ENCODE data around the gene PPP2R2B. TPM values are rescaled to one million over a fixed set of nuclear protein-coding genes. Genes with fewer than 3 reads are reported as not detected.

Gene PPP2R2B
- polyA plus RNA-seq, 3 donors, result 0.08 TPM; not detected in 2

- no CpG with 5 or more reads among the region's 1 CpG for WGBS (ENCODE audit: insufficient coverage)
- no peak overlapping the region for H3K27ac ChIP-seq (ENCODE audit: low read depth in 1 of 2, low read length in 2 of 2)
- no peak for DNase-seq
Measured at GRCh38 chr5:146533882-146534281, 344.7 kb downstream of the PPP2R2B start.

GRCh38 chr5:146533260-146533857 is 345.2 kb downstream of the PPP2R2B start:
- intact Hi-C loops (cut with micrococcal nuclease), result loop anchor here in 1 of 2 donors (5.0 kb wide), 1 partner anchor 434 kb away; no protein-coding TSS in a partner anchor
- 0% methylated on average over 2 of the region's 7 CpGs for WGBS (ENCODE audit: insufficient coverage)
- H3K4me3 ChIP-seq (replicated peaks in 1 of 3; ENCODE audit: low read depth in 2 of 3, low read length in 3 of 3), result no peak overlapping the region
- H2AFZ ChIP-seq (ENCODE audit: insufficient read depth, low read depth, low read length, poor library complexity, severe bottlenecking), result no peak overlapping the region
- H3K36me3 ChIP-seq (replicated peaks in 1 of 2; ENCODE audit: control insufficient read depth in 1 of 2, insufficient read depth in 2 of 2, low read length in 2 of 2), result no peaks in the 10 kb centered on the region
- Mint-ChIP-seq H3K27ac (no peak overlapping the region), H3K27me3 (ENCODE audit: low read depth in 3 of 3) (peaks cover 1 to 5% (median 2%) of the 10 kb centered on the region in 3 donors), H3K9me3 (peaks cover 0 to 2% (median 0%) of the 10 kb centered on the region in 7 donors), H3K4me1 (peaks cover 2% of the 10 kb centered on the region), H3K4me3 (no peak overlapping the region), H3K36me3 (no peaks in the 10 kb centered on the region)
- no peaks in the 10 kb centered on the region for H3K27me3 ChIP-seq (ENCODE audit: control insufficient read depth in 2 of 2, insufficient read depth in 2 of 2, low read length in 2 of 2)
- no peaks in the 10 kb centered on the region for H4K20me1 ChIP-seq (ENCODE audit: insufficient read depth, low read length)
- no peak overlapping the region for H3K9ac ChIP-seq (ENCODE audit: insufficient read depth, low read length, poor library complexity, severe bottlenecking)
- H3K4me1 ChIP-seq (ENCODE audit: control insufficient read depth in 1 of 2, insufficient read depth in 2 of 2, low read length in 2 of 2), result no peaks in the 10 kb centered on the region
- no peaks in the 10 kb centered on the region for H3K79me2 ChIP-seq (ENCODE audit: insufficient read depth, low read length)
- no peak overlapping the region for H3K27ac ChIP-seq (ENCODE audit: low read depth in 1 of 2, low read length in 2 of 2)
- peak; percentile 70 for TF ChIP-seq CTCF (IDR thresholded peaks at IDR 0.05)
- H3K4me2 ChIP-seq (replicated peaks; ENCODE audit: extremely low read depth, low read length, poor library complexity, severe bottlenecking), result no peak overlapping the region
- peak; percentile 15 to 42 (median 32) for DNase-seq
- H3K9me3 ChIP-seq (replicated peaks in 1 of 2; ENCODE audit: control insufficient read depth in 1 of 2, insufficient read depth in 1 of 2, low read length in 2 of 2), result no peaks in the 10 kb centered on the region

More at GRCh38 chr5:146533882-146534281, 344.7 kb downstream of the PPP2R2B start:
- Histone ChIP-seq H3K4me1 (ENCODE audit: control insufficient read depth in 1 of 2, insufficient read depth in 2 of 2, low read length in 2 of 2) (no peaks in the 10 kb centered on the region), H3K4me2 (replicated peaks; ENCODE audit: extremely low read depth, low read length, poor library complexity, severe bottlenecking) (no peak overlapping the region), H4K20me1 (ENCODE audit: insufficient read depth, low read length) (no peaks in the 10 kb centered on the region), H3K27me3 (ENCODE audit: control insufficient read depth in 2 of 2, insufficient read depth in 2 of 2, low read length in 2 of 2) (no peaks in the 10 kb centered on the region), H3K9me3 (replicated peaks in 1 of 2; ENCODE audit: control insufficient read depth in 1 of 2, insufficient read depth in 1 of 2, low read length in 2 of 2) (no peaks in the 10 kb centered on the region), H3K79me2 (ENCODE audit: insufficient read depth, low read length) (no peaks in the 10 kb centered on the region), H3K9ac (ENCODE audit: insufficient read depth, low read length, poor library complexity, severe bottlenecking) (no peak overlapping the region), H3K4me3 (replicated peaks in 1 of 3; ENCODE audit: low read depth in 2 of 3, low read length in 3 of 3) (no peak overlapping the region), H2AFZ (ENCODE audit: insufficient read depth, low read depth, low read length, poor library complexity, severe bottlenecking) (no peak overlapping the region), H3K36me3 (replicated peaks in 1 of 2; ENCODE audit: control insufficient read depth in 1 of 2, insufficient read depth in 2 of 2, low read length in 2 of 2) (no peaks in the 10 kb centered on the region)
- Mint-ChIP-seq H3K4me1 (peaks cover 2% of the 10 kb centered on the region), H3K9me3 (peaks cover 0 to 2% (median 0%) of the 10 kb centered on the region in 7 donors), H3K27ac (no peak overlapping the region), H3K4me3 (no peak overlapping the region), H3K27me3 (ENCODE audit: low read depth in 3 of 3) (peaks cover 1 to 5% (median 2%) of the 10 kb centered on the region in 3 donors), H3K36me3 (no peaks in the 10 kb centered on the region)
- no peak for TF ChIP-seq CTCF (IDR thresholded peaks at IDR 0.05)
- intact Hi-C loops (cut with micrococcal nuclease), result loop anchor here in 1 of 2 donors (5.0 kb wide), 1 partner anchor 433 kb away; no protein-coding TSS in a partner anchor

Small RNAs within 50 kb of the gene (small RNA-seq; reads per million reads assigned to genes)
- not detected for gene RN7SL791P (ENCODE audit: insufficient read length, low read depth)
